PC-9 (cell line): ENCODE data around the gene TTC38. TPM values are rescaled to one million over a fixed set of nuclear protein-coding genes. Genes with fewer than 3 reads are reported as not detected.

Experiments used
- BruUV-seq: library from RNA; stranded (reverse); fragments of 400-500 nt; replicated peaks from 2 replicates; lab custom pipeline; 2021; lab: Mats Ljungman, UMichigan
- CTCF ChIA-PET: fragments of 300-600 bp; sonication (Branson Sonifier 250); formaldehyde crosslinking; loops from one replicate; lab custom pipeline; 2022; ENCODE audit warnings: antibody characterized with exemption; lab: Charles Lee
- POLR2A ChIA-PET: fragments of 300-600 bp; sonication (Branson Sonifier 250); formaldehyde crosslinking; loops from one replicate; lab custom pipeline; 2022; ENCODE audit warnings: antibody characterized with exemption; ENCODE audit not compliant: unreplicated experiment; lab: Charles Lee
- DNase-seq, 2 experiments: peaks; one replicate each; pipeline versions ENCODE4 v3.0.0 to v3.0.0-alpha.2; 2015 to 2022; ENCODE audit warnings: mixed read lengths in 1 of 2
- H2AFZ ChIP-seq: fragments of 200-600 bp; sonication (generic); 2 replicates; pipeline ENCODE4 v1.8.1; 2017; ENCODE audit warnings: antibody characterized with exemption
- H3F3A ChIP-seq: fragments of 200-600 bp; sonication (generic); 2 replicates; pipeline ENCODE4 v1.8.1; 2017; ENCODE audit warnings: antibody characterized with exemption, mild to moderate bottlenecking, low read depth; ENCODE audit not compliant: insufficient read depth
- H3K27ac ChIP-seq: fragments of 200-600 bp; sonication (generic); 2 replicates; pipeline ENCODE4 v1.6.1; 2016; ENCODE audit warnings: mixed run types
- H3K27me3 ChIP-seq: fragments of 200-600 bp; sonication (generic); 2 replicates; pipeline ENCODE4 v1.6.1; 2016; ENCODE audit warnings: low read depth, mixed run types; ENCODE audit not compliant: insufficient read depth
- H3K36me3 ChIP-seq: fragments of 200-600 bp; sonication (generic); 2 replicates; pipeline ENCODE4 v1.6.1; 2016; ENCODE audit warnings: low read depth, mixed run types
- H3K4me1 ChIP-seq: fragments of 200-600 bp; sonication (generic); replicated peaks from 2 replicates; pipeline ENCODE4 v1.6.1; 2016; ENCODE audit warnings: mixed run types; ENCODE audit not compliant: insufficient read depth
- H3K4me2 ChIP-seq: fragments of 200-600 bp; sonication (generic); 2 replicates; pipeline ENCODE4 v1.6.1; 2017; ENCODE audit warnings: mixed run types
- H3K4me3 ChIP-seq: fragments of 200-600 bp; sonication (generic); 2 replicates; pipeline ENCODE4 v1.6.1; 2016; ENCODE audit warnings: mixed run types
- H3K79me2 ChIP-seq: fragments of 200-600 bp; sonication (generic); 2 replicates; pipeline ENCODE4 v1.6.1; 2017; ENCODE audit warnings: low read depth, mixed run types
- H3K9me2 ChIP-seq: fragments of 200-600 bp; sonication (generic); 2 replicates; pipeline ENCODE4 v1.8.1; 2017; ENCODE audit warnings: mild to moderate bottlenecking; ENCODE audit not compliant: insufficient read depth
- H3K9me3 ChIP-seq: fragments of 200-600 bp; sonication (generic); 2 replicates; pipeline ENCODE4 v1.8.1; 2016; ENCODE audit warnings: low read depth; ENCODE audit not compliant: insufficient read depth
- H4K20me1 ChIP-seq: fragments of 200-600 bp; sonication (generic); 2 replicates; pipeline ENCODE4 v1.8.1; 2017; ENCODE audit not compliant: insufficient read depth
- EZH2 ChIP-seq: fragments of 200-600 bp; sonication (generic); IDR thresholded peaks from 2 replicates; pipeline ENCODE4 v1.8.0; 2017; ENCODE audit warnings: antibody characterized with exemption, low read depth
- intact Hi-C: fragments of 100-400 bp; cut with micrococcal nuclease; formaldehyde crosslinking; loops from one replicate; pipeline ENCODE4 v1.10.0; 2022; ENCODE audit not compliant: unreplicated experiment
- total RNA-seq: library from RNA; stranded (reverse); gene quantifications from 2 replicates; pipeline ENCODE4 v1.2.3, GENCODE V29; 2021
- TF ChIP-seq, protein P1 (sequence below): fragments of 200-600 bp; sonication (generic); conservative IDR thresholded peaks from 2 replicates; pipeline ENCODE4 v1.6.1; 2017; ENCODE audit warnings: mixed run types, antibody characterized with exemption, mild to moderate bottlenecking, moderate library complexity

The TTC38 gene
- total RNA-seq, 1 experiment from 2014 or later, result 15.2 TPM

DNA sequence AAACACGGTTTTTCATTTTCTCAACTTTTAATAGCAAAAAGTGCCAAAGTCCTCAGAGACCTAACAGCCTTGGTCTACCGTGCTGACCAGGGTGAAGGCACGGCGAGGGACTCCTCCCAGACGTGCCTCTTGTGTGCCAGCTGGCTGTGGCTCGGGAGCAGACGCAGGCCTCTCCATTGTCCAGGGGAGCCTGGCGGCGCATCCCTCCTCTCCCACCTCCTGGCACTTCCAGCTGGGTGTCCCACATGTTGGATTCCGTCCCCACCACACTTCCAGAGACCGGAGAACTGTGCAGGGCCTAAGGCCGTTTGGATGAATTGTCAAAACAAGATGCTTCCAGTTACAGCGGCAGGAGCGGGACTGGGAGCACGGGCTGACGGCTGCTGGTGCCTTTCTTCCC lies 29.3 kb upstream of the TTC38 start:
- H3F3A ChIP-seq, result no peaks in the 10 kb centered on the region
- BruUV-seq, result no TSS peak
- H3K27me3 ChIP-seq, result no peaks in the 10 kb centered on the region
- no peak for DNase-seq
- no peak overlapping the region for H3K27ac ChIP-seq
- no peaks in the 10 kb centered on the region for H3K4me1 ChIP-seq
- intact Hi-C loops, result loop anchor here (10.0 kb wide), 1 partner anchor 84 kb away; the partner anchor contains the start of gene PPARA
- CTCF ChIA-PET, result no interaction called here
- H3K4me2 ChIP-seq, result no peak overlapping the region
- H3K79me2 ChIP-seq, result no peaks in the 10 kb centered on the region
- POLR2A ChIA-PET, result interaction anchor here (0.5 kb wide), 1 partner anchor 50 kb away, joined by 3 read pairs; no protein-coding TSS in a partner anchor
- H3K36me3 ChIP-seq, result no peaks in the 10 kb centered on the region
- no peaks in the 10 kb centered on the region for H3K9me2 ChIP-seq
- no peaks in the 10 kb centered on the region for H4K20me1 ChIP-seq
- no peaks in the 10 kb centered on the region for H3K9me3 ChIP-seq
- no peak for TF ChIP-seq EZH2
- TF ChIP-seq, protein P1, sequence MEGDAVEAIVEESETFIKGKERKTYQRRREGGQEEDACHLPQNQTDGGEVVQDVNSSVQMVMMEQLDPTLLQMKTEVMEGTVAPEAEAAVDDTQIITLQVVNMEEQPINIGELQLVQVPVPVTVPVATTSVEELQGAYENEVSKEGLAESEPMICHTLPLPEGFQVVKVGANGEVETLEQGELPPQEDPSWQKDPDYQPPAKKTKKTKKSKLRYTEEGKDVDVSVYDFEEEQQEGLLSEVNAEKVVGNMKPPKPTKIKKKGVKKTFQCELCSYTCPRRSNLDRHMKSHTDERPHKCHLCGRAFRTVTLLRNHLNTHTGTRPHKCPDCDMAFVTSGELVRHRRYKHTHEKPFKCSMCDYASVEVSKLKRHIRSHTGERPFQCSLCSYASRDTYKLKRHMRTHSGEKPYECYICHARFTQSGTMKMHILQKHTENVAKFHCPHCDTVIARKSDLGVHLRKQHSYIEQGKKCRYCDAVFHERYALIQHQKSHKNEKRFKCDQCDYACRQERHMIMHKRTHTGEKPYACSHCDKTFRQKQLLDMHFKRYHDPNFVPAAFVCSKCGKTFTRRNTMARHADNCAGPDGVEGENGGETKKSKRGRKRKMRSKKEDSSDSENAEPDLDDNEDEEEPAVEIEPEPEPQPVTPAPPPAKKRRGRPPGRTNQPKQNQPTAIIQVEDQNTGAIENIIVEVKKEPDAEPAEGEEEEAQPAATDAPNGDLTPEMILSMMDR, result no peak
- H2AFZ ChIP-seq, result no peak overlapping the region
- H3K4me3 ChIP-seq, result no peak overlapping the region

GRCh38 chr22:46239261-46240048 lies 28.4 kb upstream of the TTC38 start:
- TF ChIP-seq, protein P1, result no peak
- no peak for TF ChIP-seq EZH2
- H2AFZ ChIP-seq, result no peak overlapping the region
- H3K27ac ChIP-seq, result no peak overlapping the region
- H3K27me3 ChIP-seq, result no peaks in the 10 kb centered on the region
- no peaks in the 10 kb centered on the region for H3K9me2 ChIP-seq
- H3F3A ChIP-seq, result no peaks in the 10 kb centered on the region
- POLR2A ChIA-PET, result no interaction called here
- H3K4me1 ChIP-seq, result no peaks in the 10 kb centered on the region
- no peaks in the 10 kb centered on the region for H3K9me3 ChIP-seq
- BruUV-seq, result no TSS peak
- peaks cover 3% of the 10 kb centered on the region; the same call in 1 of the 2 replicates for H4K20me1 ChIP-seq
- H3K79me2 ChIP-seq, result no peaks in the 10 kb centered on the region
- no peak for DNase-seq
- CTCF ChIA-PET, result no interaction called here
- no peak overlapping the region for H3K4me2 ChIP-seq
- H3K36me3 ChIP-seq, result no peaks in the 10 kb centered on the region
- intact Hi-C loops, result loop anchor here (10.0 kb wide), 1 partner anchor 85 kb away; the partner anchor contains the start of gene PPARA
- no peak overlapping the region for H3K4me3 ChIP-seq

GRCh38 chr22:46240073-46240472 lies 27.7 kb upstream of the TTC38 start:
- DNase-seq, result no peak
- TF ChIP-seq, protein P1, result no peak
- TF ChIP-seq EZH2, result no peak
- no TSS peak for BruUV-seq
- no peak overlapping the region for H3K27ac ChIP-seq
- H3K4me3 ChIP-seq, result no peak overlapping the region
- ChIA-PET CTCF (no interaction called here), POLR2A (no interaction called here)
- no peaks in the 10 kb centered on the region for H3K9me3 ChIP-seq
- no peak overlapping the region for H3K4me2 ChIP-seq
- intact Hi-C loops, result no loop called here
- peaks cover 3% of the 10 kb centered on the region; the same call in 1 of the 2 replicates for H4K20me1 ChIP-seq
- no peaks in the 10 kb centered on the region for H3F3A ChIP-seq
- no peaks in the 10 kb centered on the region for H3K79me2 ChIP-seq
- no peaks in the 10 kb centered on the region for H3K4me1 ChIP-seq
- no peak overlapping the region for H2AFZ ChIP-seq
- no peaks in the 10 kb centered on the region for H3K9me2 ChIP-seq
- no peaks in the 10 kb centered on the region for H3K27me3 ChIP-seq
- H3K36me3 ChIP-seq, result no peaks in the 10 kb centered on the region
